Measurements from ENCODE around the gene BRS3.

Gene BRS3

GRCh38 chrX:136496186-136496763 is 8.5 kb downstream of the BRS3 start:
- DNase-seq: peak in 2 of 3 donors; percentile 1 to 45

DNA sequence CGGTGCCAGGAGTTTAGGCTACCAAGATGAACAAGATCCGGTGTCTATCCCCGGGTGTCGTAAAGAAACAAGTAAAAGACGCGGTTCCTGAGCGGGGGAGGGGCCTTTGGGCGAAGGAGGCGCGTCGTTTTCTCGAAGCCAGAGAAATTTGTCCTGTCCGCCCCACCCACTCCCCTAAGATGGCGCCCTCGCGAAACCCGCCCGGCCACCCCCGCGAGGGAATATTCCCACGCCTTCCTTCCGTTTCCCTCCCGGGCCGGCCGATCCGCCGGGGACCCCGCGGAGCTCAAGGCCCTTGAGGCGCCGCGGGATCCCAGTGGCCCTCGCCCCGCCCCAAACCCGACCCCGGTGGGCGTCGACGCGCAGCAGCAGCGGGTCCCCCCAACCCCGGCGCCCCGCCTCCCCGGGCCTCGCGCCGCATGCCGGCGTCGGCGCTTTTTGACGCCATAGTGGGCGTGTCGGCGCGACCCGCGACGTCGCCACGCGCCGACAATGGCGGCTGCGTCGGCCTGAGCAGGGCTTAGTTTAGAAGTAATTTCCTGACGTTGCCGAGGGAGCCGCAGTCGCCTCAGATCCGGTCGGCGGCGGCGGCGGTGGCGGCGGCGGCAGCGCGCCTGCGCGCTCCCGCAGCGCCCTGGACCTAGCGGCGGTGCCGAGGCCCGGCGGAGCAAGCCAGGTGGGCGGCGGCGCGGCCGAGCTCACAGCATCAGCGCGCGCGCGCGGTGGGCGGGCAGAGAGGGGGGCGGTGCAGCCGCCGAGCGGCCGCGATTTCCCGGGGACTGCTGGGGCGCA is 9.2 kb downstream of the BRS3 start:
- peak; percentile 87 to 93 (median 87) for DNase-seq

DNA sequence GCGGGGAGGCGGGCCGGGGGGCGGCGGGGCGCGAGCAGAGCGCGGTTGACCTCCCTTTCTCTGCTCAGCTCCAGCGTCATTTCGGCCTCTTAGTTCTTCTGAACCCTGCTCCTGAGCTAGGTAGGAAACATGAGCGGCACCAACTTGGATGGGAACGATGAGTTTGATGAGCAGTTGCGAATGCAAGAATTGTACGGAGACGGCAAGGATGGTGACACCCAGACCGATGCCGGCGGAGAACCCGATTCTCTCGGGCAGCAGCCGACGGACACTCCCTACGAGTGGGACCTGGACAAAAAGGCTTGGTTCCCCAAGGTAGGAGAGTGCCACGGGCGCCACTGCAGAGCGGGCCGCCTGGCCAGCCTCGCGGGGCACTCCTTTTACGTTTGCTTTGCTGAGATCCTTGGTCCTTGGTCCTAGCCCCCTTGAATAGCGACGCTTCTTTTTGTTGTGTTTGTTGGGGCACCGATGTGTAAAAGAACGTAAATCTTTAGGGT is 9.9 kb downstream of the BRS3 start, which contains the start of gene HTATSF1:
Gene HTATSF1, plus strand, starts transcription at position 37 of the 497 bp plus-strand sequence. Its CDS starts 93 bp downstream, at position 130.
- DNase-seq: peak in 2 of 3 donors; percentile 18 to 21

- DNase-seq: no peak
Measured at GRCh38 chrX:136519069-136519468, 31.3 kb downstream of the BRS3 start.

DNA sequence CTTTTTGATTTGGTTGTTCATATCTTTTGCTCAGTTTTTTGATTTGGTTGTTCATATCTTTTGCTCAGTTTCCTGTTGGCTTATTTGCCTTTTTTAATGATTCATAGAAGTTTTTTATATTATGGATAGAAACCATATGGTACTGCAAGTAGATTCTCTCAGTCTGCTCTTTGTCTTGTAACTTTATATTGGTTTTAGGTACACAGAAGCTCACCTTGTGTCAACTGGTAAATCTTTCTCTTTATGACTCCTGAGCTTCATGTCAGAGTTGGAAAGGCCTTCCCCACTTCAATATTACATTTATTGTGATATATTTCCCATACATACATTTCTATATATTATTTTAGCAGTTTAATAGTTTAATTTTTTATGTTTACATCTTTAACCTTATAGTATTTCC is 36.0 kb downstream of the BRS3 start:
- DNase-seq: no peak

GRCh38 chrX:136525738-136526606 is 38.2 kb downstream of the BRS3 start:
- DNase-seq: peak in 1 of 3 donors; percentile 1

DNA sequence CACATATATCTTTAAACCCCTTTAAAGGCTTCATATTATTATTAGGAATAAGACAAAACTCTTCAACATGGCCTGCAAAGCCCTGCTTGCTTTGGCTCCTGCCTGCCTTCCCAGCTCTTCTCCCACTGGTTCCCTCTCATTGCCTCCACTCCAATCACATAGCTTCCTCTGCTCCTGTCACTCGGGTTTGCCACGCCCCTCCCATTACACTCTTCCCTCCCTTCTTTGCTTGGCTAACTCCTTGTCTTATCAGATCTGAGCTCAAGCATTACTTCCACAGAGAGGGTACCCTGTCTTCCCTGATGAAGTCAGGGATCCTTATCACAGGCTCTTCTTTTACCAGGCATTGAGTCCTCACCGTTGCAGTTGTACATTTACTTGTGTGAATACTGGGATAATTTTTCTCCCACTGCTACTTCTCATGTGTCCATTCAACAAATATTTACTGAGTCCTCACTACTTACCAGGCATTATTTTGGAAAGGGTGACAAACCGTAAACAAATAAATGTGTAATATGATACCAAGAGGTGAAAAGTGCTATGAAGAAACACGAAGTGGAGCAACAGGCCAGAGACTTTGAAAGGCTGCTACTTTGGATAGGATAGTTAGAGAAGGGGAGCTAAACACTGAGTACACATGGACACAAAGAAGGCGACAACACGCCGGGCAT is 41.0 kb downstream of the BRS3 start:
- no peak for DNase-seq

GRCh38 chrX:136529795-136530194 is 42.0 kb downstream of the BRS3 start:
- DNase-seq: no peak

- DNase-seq: no peak
Measured at GRCh38 chrX:136531951-136532350, 44.2 kb downstream of the BRS3 start, which contains the start of gene VGLL1. VGLL1 (plus strand) TSS chrX:136532215; CDS start chrX:136536021, 3,806 bp downstream.

GRCh38 chrX:136534131-136534530 is 46.4 kb downstream of the BRS3 start:
- DNase-seq: no peak

- no peak for DNase-seq
Measured at GRCh38 chrX:136538811-136539210, 51.1 kb downstream of the BRS3 start.

DNA sequence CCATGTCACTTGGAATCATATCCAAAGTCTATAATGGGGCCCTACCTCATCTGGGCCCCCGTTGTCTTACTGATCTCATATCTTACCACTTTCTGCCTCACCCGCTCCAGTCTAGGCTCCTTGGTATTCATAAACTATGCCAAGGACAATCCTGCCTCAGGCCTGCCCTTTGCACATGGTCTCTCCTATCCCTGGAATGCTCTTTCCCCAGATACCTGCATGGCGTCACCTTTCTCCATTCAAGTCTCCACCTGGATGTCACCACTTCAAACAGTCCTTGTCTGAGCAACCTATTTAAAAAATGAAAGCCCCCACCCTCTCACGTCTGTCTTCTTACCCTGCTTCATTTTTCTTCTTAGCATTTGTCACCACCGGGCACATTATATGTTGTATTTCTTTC is 52.5 kb downstream of the BRS3 start:
- no peak for DNase-seq

DNA sequence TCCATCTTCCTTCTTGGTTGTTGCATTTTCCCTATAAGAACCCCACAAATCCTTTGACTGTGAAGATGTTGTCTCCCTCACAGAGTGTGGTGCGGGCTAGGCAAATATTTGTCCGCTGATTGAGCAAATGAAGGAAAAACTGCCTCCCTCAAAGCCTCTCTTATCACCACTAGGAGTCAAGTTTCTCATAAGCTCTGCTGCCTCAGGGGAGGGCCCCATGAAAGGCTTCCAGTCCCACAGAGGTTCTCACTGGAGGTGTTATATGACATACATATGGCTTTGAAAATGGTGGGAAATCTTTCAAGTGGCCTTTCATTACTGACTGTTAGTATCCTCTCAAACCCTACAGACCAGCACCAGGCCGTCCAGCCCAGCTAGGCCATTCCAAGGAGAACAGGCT is 53.5 kb downstream of the BRS3 start:
- no peak for DNase-seq

- no peak for DNase-seq
Measured at GRCh38 chrX:136542281-136542680, 54.5 kb downstream of the BRS3 start.

Measured in suppressor macrophage treated with lipopolysaccharide for 1 hour (primary cell).